ENCODE data around the gene G6PD. TPM values are rescaled to one million over a fixed set of nuclear protein-coding genes. Genes with fewer than 3 reads are reported as not detected.

G6PD gene
- total RNA-seq, 4 donors from 2014 or later, result 47.2 to 288 (median 158) TPM

DNA sequence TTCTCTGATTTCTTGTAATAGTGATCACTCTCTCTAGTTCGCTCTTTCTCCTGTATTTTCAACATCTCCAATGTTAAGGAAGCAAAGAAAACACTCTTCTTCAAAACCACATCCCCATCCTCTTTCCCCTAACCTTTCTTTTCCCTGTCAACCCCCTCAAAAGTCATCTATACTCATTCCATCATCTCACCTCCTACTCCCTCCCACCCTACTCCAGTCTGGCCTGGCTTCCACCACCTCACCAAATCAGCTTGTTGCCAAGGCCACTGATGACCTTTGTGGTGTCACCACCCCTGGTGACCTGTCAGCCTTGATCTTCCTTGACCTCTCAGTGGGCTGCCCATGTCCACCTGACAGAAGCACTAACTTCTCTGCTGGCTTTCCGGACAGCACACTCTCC lies 32.9 kb downstream of the G6PD start:
- Histone ChIP-seq H3K4me1 (peaks cover 5 to 10% of the 10 kb centered on the region in 2 donors), H3K4me3 (replicated peaks in 1 of 3) (no peak overlapping the region), H3K27me3 (no peaks in the 10 kb centered on the region), H3K9me3 (no peaks in the 10 kb centered on the region), H3K27ac (no peak overlapping the region), H3K36me3 (no peaks in the 10 kb centered on the region)
- intact Hi-C loops (cut with DNase I), result no loop called here
- TF ChIP-seq, protein P1, sequence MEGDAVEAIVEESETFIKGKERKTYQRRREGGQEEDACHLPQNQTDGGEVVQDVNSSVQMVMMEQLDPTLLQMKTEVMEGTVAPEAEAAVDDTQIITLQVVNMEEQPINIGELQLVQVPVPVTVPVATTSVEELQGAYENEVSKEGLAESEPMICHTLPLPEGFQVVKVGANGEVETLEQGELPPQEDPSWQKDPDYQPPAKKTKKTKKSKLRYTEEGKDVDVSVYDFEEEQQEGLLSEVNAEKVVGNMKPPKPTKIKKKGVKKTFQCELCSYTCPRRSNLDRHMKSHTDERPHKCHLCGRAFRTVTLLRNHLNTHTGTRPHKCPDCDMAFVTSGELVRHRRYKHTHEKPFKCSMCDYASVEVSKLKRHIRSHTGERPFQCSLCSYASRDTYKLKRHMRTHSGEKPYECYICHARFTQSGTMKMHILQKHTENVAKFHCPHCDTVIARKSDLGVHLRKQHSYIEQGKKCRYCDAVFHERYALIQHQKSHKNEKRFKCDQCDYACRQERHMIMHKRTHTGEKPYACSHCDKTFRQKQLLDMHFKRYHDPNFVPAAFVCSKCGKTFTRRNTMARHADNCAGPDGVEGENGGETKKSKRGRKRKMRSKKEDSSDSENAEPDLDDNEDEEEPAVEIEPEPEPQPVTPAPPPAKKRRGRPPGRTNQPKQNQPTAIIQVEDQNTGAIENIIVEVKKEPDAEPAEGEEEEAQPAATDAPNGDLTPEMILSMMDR (IDR thresholded peaks at IDR 0.05), result no peak
- TF ChIP-seq POLR2A (IDR thresholded peaks at IDR 0.05), result no peak
- no peak for DNase-seq
- WGBS, 2 donors, result 98% methylated on average over 2 of the region's 2 CpGs

DNA sequence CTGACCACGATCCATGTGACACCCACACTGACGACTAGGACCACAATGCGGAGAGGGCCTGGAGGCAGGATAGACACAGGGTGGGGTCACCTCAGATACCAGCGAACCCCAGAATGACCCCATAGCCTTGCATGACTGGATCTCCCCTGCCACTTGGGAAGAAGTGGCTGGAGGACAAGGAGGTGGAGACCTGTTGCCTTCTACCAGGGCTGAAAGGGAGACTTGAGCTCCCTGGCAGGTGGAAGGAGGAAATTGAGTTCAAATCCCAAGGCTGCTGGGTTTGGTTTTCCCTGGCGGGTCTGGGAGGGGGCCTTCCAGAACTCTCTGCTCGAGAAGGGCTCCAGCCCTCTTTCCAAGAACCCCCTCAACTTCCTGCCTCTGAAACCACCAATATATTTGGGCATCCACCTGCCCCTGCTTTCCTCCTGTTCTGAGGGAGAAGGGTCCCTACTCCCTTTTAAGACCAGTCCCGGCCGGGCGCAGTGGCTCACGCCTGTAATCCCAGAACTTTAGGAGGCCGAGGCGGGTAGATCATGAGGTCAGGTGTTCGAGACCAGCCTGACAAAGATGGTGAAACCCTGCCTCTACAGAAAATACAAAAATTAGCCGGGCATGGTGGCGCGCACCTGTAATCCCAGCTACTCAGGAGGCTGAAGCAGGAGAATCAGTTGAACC lies 33.6 kb downstream of the G6PD start:
- Histone ChIP-seq H3K4me3 (replicated peaks in 1 of 3) (no peak overlapping the region), H3K9me3 (no peaks in the 10 kb centered on the region), H3K36me3 (no peaks in the 10 kb centered on the region), H3K27ac (no peak overlapping the region), H3K27me3 (no peaks in the 10 kb centered on the region), H3K4me1 (peaks cover 5 to 10% of the 10 kb centered on the region in 2 donors)
- 97% methylated on average over 11 to 15 of the region's 16 CpGs for WGBS, 2 donors
- DNase-seq, result no peak
- intact Hi-C loops (cut with DNase I), result no loop called here
- TF ChIP-seq, protein P1 (IDR thresholded peaks at IDR 0.05), result no peak
- no peak for TF ChIP-seq POLR2A (IDR thresholded peaks at IDR 0.05)

DNA sequence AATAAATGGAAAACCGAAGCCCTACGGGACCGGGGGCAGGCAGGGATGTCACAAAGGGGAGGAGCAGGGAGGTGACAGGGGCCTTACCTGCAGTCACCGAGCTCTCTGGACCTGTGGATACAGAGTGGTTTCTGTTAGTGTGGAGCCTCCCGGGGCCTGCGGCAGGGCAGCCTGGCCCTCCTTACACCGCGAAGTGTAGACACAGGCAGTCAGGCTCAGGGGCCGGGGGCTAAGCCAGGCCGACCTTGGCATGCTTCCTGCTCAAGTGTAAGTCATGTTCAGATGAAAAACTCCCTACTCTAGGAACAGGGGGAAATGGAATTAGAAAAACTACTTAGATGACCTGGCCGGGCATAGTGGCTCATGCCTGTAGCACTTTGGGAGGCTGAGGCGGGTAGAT lies 34.9 kb downstream of the G6PD start:
- no peaks in the 10 kb centered on the region for H3K9me3 ChIP-seq
- DNase-seq, result no peak
- H3K4me1 ChIP-seq, result peaks cover 1 to 5% of the 10 kb centered on the region in 2 donors
- H3K27me3 ChIP-seq, result no peaks in the 10 kb centered on the region
- H3K27ac ChIP-seq, result no peak overlapping the region
- peaks cover 3 to 6% of the 10 kb centered on the region in 2 donors for H3K36me3 ChIP-seq
- intact Hi-C loops (cut with DNase I), result no loop called here
- TF ChIP-seq, protein P1 (IDR thresholded peaks at IDR 0.05), result no peak
- TF ChIP-seq POLR2A (IDR thresholded peaks at IDR 0.05), result no peak
- H3K4me3 ChIP-seq (replicated peaks in 1 of 3), result no peak overlapping the region
- 73 to 90% methylated on average over 4 to 5 of the region's 12 CpGs for WGBS, 2 donors

DNA sequence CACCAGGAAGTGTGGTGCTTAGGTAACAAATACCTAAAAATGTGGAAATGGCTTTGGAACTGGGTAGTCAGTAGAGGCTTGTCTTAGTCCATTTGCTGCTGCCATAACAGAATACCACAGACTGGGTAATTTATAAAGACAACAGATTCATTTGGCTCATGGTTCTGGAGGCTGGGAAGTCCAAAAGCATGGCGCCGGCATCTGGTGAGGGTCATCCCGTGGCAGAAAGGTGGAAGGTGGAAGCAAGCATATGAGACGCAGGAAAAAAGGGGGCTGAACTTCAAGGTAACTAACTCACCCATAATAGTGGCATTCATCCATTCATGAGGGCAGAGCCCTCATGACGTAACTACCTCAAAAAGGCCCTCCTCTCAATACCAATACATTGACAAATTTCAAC lies 37.2 kb downstream of the G6PD start:
- Histone ChIP-seq H3K27me3 (no peaks in the 10 kb centered on the region), H3K4me3 (replicated peaks in 1 of 3) (no peak overlapping the region), H3K9me3 (no peaks in the 10 kb centered on the region), H3K27ac (no peak overlapping the region), H3K4me1 (no peaks in the 10 kb centered on the region), H3K36me3 (peaks cover 3 to 6% of the 10 kb centered on the region in 2 donors)
- 98 to 100% methylated on average over 5 of the region's 5 CpGs for WGBS, 2 donors
- no peak for DNase-seq
- intact Hi-C loops (cut with DNase I), result no loop called here
- no peak for TF ChIP-seq POLR2A (IDR thresholded peaks at IDR 0.05)
- TF ChIP-seq, protein P1 (IDR thresholded peaks at IDR 0.05), result no peak

DNA sequence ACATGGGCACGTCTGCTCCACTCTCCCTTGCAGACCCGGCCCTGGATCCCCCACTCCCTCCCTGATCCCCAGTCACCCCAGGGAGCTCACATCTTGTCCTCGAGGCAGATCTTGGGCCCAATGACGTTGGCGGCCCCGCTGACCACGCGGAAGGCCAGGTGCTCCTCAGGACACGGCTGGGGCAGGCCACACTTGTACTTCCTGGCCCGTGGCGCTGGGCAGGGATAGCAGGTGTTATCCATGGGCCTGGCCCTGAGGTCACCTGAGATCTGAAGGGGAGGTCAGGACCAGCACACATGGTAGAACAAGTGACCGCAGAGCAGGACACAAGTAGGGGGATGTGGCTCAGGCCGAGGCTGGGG lies 38.3 kb downstream of the G6PD start:
- peaks cover 3 to 6% of the 10 kb centered on the region in 2 donors for H3K36me3 ChIP-seq
- WGBS, 2 donors, result 100% methylated on average over 1 of the region's 13 CpGs; no CpG with 5 or more reads in 1 of the 2 donors

More for the DNA sequence above, 38.3 kb downstream of the G6PD start:
- Histone ChIP-seq H3K27ac (no peak overlapping the region), H3K9me3 (no peaks in the 10 kb centered on the region), H3K4me3 (replicated peaks in 1 of 3) (no peak overlapping the region), H3K27me3 (no peaks in the 10 kb centered on the region), H3K4me1 (no peaks in the 10 kb centered on the region)
- DNase-seq, result no peak
- no peak for TF ChIP-seq POLR2A (IDR thresholded peaks at IDR 0.05)
- TF ChIP-seq, protein P1 (IDR thresholded peaks at IDR 0.05), result no peak
- intact Hi-C loops (cut with DNase I), result no loop called here

Measured in thyroid gland (tissue), 4 donors.